Activated T-helper 1 cell treated with anti-CD3 and anti-CD28 coated beads, Interleukin-2, amount 50 U/mL, for 16 hours (primary cell): ENCODE measurements around the gene KHDC3L.

Experiments used
- DNase-seq, 2 donors: peaks; one replicate each; pipeline ENCODE4 v3.0.0-alpha.2; 2020; ENCODE audit warnings: low read depth in 1 of 2, low spot score in 1 of 2

The KHDC3L gene, protein sequence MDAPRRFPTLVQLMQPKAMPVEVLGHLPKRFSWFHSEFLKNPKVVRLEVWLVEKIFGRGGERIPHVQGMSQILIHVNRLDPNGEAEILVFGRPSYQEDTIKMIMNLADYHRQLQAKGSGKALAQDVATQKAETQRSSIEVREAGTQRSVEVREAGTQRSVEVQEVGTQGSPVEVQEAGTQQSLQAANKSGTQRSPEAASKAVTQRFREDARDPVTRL

DNA sequence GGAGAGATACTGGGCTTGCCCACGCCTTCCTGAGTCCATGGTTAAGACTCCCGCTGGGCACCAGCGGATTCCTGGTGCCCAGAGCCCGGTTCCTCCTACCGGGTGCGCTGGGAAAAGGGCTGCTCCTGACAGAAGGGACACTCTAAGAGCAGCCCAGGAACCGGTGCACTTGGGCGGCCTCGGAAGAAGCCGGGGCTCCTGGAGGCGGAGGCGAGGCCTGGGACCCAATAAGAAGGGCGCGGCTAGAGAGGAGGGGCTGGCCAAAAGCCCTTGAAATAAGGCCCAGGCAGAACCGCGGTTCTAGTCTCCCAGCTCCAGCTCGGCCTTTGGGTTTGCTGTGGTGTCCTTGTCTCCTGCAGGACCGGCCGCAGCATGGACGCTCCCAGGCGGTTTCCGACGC lies at the start of gene KHDC3L:
Gene KHDC3L, plus strand, starts transcription at position 301 of the 400 bp plus-strand sequence. Its CDS starts 72 bp downstream, at position 373.
- DNase-seq, result no peak

DNA sequence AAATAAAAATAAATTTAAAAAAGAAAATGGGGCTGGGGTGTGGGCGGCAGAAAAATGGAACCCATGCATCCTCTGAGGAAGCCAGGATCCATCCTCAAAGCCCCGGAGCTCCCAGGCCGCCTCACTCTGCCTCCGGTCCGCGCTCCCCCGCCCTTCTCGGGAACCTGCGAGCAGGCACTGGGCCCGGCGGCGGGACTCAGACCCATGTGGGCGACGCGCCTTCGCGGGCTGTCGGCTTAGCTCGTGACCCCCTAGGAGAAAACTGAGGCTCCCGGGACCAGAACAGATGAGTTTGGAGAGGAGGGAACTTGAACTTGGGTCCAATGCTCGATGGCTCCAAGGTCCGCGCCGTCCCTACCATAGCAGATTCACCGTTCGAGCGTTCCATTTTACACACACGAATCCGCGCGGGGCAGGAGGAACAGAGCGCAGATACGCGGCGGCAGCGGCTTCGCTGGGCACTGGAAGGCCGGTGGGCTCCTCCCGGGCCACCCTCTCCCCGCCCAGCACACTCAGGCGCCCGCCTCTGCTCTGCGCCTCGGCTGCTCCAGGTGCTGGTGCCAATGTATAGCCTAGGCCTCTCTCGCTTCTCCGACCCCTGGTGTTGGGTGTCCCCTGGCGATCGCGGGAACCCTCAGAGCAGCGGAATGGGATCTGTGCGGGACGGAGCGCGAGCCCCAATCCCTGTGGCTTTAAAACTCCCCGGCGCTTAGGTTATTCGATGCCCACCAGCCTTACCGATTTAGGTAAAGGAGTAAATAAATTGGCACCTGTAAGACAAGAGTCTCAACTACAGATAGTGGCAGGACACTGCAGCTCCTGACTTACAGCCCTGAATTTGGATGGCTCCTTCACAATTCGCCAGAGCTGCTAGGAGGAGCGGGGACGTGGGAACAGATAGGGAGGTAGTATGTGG lies 47.6 kb upstream of the KHDC3L start:
- no peak for DNase-seq

DNA sequence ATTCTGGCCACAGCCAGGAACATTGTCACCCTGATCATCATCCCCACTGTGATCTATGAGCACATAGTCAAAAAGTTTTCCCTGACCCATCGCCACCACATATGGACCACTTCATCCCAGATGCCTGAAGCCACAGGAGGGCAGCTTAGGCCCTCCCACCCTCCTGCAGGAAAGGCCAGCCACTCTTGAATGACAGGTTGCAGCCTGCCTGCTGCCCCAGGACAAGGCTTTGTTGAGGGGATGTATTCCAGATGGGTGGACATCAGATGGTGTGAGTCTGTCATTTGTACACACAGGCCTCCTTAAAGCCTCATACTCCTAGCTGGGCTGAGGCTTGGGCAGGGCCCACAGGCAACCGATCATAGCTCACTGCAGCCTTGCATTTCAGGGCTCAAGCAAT lies 39.1 kb upstream of the KHDC3L start:
- no peak for DNase-seq

DNA sequence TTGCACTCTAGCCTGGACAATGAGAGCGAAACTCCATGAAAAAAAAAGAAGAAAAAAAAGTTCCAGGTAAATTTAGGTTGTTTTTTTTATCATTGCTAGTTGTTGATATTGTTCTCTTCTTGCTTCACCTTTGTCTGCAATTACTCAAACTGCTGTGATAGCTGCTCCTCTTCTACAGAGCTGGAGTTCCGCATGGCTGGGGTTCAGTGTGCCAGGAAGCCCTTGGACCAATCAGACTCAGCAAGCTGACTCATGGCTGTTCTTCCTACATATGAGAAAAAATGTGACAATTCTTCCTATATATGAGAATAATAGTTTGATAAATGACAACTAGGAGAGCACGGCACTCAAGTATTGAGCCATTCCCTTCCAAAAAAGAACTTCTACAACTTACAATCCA lies 36.8 kb upstream of the KHDC3L start:
- no peak for DNase-seq

DNA sequence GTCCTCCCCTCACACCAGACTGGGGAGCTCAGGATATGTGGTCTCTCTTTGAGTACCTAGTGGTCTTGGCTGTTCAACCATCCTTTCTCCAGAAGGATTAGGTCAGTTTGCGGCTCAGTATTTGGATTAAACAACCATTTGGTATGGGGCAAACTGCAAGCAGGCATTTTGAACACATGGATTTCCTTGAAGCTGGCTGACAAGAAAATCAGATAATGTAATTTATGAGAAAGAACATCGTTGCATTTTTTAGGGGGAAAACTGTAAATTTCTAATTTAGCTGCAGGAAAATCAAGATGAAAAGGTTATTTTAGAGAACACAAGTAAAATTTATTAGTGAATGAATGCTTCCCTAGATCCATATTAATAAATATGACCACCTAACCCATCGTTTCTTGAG lies 33.7 kb upstream of the KHDC3L start:
- no peak for DNase-seq

DNA sequence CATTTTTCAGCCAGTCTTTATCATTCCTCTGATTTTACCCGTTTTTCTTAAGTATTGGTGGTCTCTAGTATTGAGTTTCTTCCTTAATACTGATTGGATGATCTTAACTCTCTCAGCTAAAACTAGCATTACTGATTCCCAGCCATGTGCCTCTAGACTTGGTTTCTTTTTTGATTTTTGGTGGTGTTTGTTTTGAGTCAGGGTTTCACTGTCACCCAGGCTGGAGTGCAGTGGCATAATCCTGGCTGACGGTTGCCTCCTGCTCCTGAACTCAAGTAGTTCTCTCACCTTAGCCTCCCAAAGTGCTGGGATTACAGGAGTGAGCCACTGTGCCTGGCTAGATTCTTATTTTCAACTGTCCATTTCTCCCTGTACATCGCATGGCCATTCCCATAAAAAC lies 33.3 kb upstream of the KHDC3L start:
- DNase-seq, result no peak

DNA sequence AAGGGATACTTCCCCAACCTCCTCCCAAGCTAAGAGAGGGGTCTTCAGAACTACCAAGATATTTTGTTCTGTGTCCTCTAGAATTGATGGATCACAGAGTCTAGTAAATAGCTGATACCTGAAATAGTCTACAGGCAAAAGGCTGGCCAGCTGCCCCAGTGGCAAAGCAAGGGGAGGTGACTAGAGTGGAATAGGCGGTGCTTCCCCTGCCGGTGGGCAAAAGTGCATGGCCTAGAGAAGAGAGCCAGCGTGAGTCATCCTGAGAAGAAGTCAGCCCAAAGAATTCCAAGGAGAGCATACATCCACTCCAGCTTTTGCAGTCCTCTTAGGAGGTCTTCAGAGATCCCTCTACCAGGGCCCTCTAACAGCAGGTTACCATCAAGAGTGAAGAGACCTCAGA lies 23.1 kb upstream of the KHDC3L start:
- no peak for DNase-seq

DNA sequence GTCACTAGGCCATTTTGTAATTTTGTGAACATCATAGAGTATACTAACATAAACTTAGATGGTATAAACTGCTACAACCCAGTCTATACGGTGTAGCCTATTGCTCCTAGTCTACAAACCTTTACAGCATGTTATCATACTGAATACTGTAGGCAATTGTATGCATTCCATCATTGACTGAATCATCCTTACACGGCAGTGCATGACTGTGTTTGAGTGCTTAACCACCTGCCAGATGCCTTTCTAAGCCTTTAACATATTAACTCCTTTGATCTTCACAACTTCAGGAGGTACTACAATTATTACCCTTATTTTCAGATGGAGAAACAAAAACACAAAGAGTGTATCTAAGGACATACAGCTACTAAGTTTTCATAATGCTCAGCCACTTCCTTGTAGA lies 22.4 kb upstream of the KHDC3L start:
- no peak for DNase-seq

DNA sequence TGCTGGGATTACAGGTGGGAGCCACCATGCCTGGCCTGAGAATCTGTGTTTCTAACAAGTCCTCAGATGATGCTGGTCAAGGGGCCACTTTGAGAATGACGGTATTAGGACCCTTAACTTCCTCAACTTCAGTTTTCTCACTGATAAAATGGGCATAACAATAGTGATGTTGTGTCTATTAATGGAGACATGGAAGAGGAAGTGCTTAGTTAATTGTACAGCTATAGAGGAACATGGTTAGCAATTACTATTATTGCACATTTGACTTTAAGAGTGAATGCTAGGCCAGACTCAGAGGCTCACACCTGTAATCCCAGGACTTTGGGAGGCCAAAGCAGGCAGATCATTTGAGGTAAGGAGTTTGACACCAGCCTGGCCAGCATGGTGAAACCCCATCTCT lies 21.1 kb upstream of the KHDC3L start:
- DNase-seq, result no peak

DNA sequence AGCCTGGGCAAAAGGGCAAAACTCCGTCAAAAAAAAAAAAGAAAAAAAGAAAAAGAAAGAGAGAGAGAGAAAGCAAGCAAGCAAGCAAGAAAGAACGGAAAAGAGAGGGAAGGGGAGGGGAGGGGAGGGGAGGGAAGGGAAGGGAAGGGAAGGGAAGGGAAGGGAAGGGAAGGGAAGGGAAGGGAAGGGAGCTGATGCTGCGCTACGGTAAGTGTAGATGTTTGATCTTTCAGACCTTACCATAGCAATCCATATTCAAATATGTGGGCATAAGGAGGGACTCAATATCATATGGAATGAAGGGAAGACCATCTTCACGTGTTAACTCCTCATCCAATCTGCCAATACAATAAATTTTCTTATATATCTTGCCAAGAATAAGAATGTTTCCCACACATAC lies 20.3 kb upstream of the KHDC3L start:
- no peak for DNase-seq

DNA sequence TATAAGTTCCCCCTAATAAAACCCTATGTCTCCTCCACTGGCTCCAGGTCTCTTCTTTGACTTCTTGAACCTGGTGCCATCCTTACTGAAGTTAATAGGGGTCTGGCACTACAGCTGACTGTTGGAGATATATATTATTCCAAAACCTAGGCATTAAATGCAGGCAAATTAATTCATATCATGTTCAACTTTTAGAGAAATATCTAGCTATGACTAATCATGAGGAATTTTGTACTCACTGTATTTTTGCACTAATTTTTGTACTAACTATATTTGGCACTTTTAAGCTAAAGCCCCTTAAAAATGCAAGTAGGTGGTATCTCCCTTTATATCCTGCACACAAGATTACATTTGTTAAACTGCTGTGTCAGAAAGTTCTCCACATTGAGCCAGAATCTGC lies 19.3 kb upstream of the KHDC3L start:
- DNase-seq, result no peak

DNA sequence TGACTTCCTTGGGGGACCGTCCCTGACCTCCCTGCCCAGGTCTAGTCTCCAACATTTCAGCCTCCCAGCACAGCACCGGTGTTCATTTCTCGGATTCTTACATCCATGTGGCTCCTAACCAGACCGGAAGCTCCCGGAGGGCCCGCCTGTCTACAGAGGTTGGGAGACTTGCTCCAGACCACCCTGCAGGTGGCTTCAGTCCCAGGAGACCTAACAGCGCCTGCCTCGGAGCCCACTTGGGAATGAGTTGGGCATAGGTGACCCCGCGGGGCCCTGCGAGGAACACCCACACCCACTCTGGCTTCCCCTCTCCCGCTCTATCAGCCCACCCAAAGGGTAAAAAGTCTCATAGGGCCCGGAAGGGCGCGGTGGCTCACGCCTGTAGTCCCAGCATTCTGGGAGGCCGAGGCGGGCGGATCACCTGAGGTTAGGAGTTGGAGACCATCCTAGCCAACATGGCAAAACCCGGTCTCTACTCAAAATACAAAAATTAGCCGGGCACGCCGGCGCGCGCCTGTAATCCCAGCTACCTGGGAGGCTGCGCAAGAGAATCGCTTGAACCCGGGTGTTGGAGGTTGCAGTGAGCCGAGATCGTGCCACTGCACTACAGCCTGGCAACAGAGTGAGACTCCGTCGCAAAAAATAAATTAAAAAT lies 13.8 kb upstream of the KHDC3L start:
- no peak for DNase-seq

DNA sequence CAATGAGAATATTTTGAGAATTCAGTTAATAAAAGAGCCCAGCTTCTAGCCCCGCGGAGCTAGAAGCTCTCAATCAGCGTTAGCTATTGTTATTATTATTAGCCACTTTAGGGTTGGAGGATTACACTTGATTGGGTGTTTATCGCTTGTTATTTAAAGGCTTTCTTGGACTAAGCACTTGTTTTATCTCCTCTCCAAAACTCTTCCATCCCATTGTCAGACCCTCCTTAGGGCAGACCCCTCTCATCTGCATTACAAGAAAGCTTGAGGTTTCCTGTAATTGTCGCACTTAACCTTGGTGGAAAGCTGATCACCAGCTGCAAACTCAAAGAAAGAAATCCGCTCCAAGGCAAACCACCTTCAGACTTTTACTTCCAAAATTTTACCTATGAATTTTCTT lies 13.1 kb upstream of the KHDC3L start:
- DNase-seq, result no peak

DNA sequence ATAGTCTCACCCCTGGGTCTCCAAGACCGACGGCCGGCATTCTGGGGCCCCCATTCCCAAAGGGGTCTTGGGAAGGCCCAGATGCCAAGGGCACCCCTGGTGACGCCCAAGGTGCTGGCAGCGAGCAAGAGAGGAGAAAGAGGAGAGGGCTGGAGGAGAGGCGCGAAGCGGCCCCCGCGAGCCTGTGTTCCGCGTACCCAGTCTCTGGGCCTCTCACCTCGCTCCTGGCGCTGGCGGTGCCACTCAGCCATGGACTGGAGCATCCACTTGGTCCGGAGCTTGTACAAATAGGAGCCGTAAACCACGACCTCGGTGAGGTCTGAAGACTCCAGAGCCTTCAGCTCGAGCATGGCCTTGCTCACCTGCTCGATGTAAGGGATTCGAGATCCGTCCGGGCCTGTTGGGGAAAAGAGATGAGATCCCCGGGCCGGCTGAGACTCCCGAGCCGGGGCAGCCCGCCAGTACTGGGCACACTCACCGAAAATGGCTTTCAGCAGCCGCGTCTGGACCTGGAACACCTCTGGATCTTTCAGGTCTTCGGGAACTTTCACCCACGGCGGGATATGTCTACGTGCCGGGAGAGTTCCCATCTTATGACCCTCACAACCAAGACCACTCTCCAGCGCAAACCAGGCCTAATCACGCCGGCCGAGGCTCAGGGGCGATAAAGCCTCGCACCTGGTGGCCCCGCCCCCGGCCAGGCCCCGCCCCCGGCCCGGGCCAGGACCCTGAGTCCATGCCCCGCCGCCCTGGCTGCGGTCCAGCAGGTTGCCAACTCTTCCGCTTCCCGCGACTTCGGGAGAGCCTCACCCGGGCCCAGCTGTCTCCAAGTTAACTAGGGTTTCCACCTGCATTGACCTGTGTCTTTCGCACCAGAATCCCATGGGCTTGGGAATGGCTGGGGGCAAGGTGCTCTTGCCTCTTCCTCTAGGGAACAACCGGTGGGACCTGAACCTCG lies 8.5 kb upstream of the KHDC3L start, which contains the start of gene DPPA5:
Gene DPPA5, minus strand, starts transcription at position 641 of the 958 bp plus-strand sequence. Its CDS starts 51 bp downstream, at position 590.
- DNase-seq, result no peak

DNA sequence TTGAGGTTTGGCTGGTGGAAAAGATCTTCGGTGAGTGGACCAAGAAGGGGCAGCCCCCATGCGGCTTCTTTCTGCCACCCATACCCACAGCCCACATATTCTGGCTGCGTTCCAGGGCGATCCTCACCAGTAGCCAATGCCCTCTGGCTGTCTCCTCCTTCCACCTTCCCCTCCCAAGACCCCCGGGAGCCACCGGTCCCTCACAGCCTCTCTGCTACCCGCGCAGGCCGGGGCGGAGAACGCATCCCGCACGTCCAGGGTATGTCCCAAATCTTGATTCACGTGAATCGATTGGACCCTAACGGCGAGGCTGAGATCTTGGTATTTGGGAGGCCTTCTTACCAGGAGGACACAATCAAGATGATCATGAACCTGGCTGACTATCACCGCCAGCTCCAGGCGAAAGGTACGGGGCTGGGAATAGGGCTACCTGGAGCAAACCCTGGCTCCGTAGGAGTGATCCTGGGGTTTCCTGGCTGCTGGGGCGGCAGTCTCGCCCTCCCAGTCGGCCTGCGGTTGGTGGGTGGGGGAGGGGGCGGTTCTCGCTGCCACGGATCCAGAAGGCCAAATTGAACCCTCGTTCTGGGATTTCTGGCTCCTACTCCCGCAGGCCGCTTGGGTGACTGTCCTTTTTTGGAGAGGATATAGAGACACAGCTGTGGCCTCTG lies 545 bp downstream of the KHDC3L start:
- DNase-seq, result no peak

DNA sequence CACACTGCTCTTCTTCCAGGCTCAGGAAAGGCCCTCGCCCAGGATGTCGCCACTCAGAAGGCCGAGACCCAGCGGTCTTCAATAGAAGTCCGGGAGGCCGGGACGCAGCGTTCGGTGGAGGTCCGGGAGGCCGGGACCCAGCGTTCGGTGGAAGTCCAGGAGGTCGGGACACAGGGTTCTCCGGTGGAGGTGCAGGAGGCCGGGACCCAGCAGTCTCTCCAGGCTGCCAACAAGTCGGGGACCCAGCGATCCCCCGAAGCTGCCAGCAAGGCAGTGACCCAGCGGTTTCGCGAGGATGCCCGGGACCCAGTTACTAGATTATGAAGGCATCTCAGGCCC lies 1.0 kb downstream of the KHDC3L start:
- no peak for DNase-seq

DNA sequence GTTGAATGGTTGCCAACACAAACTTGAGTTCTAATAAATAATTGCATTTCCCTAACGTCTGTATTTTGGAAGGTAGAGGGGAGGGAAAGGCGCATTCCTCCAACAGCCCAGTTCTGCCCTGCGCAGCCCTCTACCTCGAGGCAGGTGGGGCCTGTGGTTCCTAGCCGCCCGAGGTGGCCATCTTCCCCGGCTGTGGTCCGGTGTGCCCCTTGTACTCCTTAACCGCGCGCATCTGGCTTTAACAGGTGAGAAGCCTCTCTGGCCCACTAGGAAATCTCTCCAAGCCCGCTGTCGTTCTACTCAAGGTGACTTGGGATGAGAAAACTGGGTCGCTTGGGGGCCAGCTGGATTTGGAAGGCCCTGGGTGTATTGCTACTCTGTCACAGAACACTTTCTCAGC lies 1.7 kb downstream of the KHDC3L start:
- DNase-seq, result no peak

DNA sequence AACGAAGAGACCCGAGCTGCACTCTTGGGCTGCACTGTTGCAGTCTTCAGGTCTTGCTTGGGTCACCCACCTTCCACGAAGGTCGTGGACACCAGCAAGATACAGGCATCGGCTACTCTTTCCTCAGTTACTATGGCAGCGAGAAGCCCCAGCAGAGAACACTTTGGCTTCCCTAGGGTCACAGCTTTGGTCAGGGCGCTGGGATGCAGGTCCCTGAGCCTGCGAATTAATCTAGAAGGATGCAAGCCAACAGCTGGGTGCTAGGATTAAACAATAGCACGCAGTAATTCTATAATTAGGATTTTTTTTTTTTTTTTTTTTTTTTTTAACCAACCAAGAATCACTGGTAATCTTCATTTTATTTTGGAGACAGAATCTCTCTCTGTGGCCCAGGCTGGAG lies 2.1 kb downstream of the KHDC3L start:
- no peak for DNase-seq

DNA sequence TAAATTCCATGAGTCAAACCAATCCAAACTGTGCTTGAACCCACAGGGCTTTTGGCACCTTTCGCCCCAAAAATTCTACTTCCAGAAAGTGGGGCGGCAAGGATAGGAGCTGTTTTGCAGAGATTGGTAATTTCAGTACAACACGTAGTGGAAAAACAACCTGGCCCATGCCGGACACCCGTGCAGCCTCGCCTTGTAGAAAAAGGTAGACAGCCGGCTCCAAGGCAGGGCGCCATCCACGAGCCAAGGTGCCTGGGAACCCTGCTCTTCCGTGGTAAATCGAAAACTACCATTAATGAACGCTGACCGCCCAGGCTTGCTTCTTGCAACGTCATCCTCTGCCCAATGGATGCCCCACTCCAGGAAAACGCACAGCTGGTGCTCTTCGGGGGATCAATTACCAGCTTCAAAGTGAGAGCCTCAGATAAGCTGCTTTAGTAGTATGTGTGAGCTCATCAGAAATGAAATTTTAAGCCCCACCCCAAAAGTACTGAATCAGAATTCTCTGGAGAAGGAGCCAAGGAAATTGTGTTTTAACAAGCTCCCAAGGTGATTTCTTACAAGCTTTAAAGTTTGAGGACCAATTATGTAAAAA lies 5.4 kb downstream of the KHDC3L start:
- no peak for DNase-seq

DNA sequence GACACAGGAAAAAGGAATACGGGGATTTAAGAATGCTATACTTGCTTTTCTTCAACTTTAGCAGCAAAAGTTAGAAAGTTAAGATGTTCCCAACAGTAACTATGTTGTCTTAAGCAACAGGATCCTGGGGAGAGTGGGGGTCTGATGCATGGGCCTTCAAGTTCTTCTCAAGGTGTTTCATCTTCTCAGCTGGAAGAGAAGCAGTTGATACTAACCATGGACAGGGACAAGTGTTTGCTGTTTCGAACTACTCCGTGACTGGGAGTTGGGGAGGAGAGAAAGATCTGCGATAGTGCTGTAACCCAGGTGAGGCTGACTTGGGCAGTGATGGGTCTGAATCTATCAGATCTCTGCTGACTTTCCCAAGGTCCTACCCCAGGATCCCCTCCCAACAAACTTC lies 6.2 kb downstream of the KHDC3L start:
- no peak for DNase-seq
